Kidney tubule cell (primary cell): ENCODE measurements around the gene CASD1.

Source experiments
- DNase-seq: peaks from one replicate; pipeline ENCODE4 v3.0.0-alpha.2; 2018; ENCODE audit warnings: low spot score

The CASD1 gene

DNA sequence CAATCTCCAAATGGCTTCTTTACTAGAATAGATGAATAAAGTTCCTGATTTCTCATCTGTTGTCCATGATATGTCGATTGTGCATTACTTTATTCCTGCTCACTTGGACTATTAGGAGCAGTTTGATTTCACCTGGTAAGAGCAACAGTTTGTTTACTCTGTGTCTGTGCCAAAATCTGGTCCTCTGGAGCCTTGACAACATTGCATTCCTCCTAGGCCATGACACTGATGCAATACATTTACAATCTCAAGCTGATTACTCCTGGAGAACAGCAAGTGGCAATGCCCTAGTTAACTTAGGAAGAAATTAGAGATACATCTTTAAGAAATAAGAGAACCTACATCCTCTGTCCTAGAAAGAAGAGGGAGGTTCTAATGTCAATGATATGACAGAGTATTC, 74.5 kb downstream of the CASD1 start:
- no peak for DNase-seq

DNA sequence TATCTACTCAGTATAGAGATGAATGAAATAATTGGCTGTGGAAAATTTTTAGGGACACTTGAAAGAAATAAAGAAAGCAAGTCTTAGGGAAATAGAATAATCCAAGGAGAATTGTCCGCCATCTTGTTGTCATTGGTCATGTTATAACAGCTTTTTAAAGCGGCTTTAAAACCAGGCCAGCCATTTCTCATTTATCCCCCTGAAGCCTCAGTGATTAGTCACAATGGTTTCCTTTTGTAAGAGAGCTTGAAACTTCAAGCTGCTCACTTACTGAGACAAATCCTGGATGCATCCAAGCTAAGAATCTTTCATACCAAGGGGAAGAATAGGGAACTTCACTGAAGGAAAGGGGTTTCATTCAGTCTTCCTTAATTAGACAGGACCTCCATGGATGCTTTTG, 78.5 kb downstream of the CASD1 start:
- DNase-seq, result no peak

DNA sequence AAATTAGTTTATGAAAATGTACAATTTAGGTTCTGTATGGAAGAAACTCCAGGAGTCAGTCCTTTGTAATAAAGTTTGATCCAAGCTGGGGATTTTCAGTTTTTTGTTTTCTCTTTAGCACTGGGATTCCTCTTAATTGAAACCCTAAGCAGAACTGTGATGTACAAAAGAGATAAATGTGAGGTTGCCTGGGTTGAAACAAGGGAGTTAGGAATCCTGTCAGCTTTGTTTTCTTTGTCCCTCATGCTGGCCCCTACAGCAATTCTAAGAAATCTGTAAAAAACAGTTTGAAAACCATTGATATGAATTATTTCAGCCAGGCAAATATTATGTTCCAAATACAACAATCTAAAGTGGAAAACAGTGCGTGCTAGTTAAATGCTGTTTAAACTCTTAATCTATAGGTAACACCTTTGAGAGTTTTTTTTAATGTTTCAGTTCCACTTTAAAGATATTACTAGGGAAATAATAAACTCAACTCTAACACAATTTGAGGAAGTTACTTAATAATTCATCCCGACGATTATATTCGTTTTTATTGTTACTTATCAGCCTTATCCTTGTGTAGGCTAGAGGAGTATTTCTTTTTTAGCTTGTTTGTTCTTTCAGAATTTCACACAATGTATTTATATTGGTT, 81.0 kb downstream of the CASD1 start:
- DNase-seq, result no peak

DNA sequence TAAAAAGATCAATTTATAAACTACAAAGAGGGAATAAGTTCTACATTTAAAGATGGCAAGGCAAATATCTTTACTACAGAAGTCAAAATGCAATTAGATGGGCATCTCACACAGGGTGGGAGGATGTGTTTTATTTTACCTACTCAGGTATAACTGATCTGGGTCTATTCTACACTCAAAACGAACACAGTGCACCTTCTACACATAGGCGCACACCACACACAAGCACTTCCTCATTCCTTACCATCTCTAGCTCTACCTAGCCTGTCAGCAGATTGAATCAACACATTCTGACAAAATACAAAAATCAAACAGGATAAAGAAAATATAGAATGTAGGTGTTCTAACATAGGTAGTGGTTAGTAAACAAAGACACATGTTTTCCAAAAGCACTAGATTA, 81.6 kb downstream of the CASD1 start:
- peak; percentile 17 for DNase-seq

DNA sequence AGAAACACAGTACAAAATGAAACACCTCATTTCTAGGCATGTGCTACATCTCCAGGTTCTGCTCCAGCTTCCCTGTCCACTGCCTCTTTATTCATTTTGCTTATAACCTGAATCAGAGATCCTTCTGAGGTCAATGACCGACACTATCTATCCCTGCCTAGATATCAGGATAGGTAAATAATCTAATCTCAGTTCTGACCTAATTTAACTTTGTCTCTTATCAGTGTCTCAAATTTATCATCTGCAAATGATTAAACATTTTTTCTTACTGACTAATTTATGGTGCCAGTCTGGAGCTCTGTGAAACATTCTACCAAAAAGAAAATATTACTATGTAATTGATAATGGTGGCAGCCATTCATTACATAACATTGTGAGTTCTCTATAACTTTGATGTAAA, 85.3 kb downstream of the CASD1 start:
- DNase-seq, result no peak

DNA sequence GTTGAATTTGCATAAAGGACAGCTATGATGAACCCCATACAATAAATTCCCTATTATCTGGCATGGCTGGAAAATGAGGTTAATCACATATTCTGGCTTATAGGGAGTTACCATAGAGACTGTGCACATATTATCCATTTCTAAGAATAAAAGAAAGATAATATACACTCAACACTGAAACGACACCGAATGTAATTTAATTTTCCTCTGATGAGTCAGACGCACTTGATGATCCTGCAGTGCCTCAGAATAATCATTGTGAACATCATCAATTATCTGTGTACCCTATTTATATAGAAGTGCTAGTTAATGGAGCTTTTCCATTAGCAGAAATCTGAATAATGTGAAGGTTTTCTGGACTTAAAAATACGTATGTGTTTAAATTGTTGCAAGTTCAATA, 86.1 kb downstream of the CASD1 start:
- no peak for DNase-seq

DNA sequence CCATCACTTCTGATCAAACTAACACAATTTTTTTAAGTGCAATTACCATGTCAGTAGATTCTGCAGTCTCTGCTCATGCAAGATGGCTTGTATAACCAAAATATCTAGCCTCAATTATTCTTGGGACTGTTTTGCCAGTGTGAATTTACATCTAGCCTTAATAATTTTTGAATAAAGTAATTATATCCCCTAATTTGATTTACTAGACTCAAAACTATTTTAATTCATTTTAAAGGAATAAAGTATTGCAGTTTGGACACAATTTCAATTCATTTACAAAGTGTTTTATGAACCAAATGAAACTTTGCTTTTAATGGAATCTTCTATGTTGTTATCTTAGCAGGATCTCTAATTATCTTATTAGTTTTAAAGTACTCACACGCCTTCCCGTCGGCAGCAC, 90.7 kb downstream of the CASD1 start:
- no peak for DNase-seq

DNA sequence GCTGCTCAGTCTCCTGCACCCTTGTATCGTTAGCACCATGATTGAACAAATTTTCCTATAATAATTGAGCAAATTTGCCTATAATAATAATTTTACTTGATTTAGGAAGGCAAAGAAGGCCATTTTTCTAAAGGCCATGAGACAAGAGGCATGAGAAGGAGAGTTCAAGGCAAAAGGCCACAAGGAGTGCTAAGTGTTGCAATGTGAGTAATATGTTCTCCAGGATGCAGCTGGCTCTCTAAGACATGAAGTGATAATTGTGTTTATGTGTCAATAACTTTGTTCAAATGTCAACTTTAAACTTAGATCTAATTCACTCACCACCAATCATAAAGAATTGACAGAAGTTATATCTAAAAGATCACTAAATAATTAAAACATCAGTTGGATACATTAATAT, 92.6 kb downstream of the CASD1 start:
- DNase-seq, result no peak

DNA sequence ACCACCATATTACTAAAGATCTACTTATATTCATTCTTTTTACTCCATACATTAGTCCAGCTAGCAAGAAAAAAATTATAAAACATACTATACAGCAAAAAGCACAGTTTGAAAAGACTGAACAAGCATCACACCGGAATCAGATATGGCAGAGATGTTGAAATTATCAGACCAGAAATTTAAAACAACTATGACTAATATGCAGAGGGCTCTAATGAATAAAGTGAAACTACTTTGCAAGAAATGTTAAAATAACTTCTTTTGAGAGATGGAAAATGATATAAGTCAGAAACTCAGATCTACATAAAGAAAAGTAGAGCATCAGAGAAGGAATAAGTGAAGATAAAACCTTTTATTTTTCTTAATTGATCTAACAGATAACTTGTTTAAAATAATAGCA, 95.4 kb downstream of the CASD1 start:
- no peak for DNase-seq
